ENCODE measurements around the gene CSNK1G1.

DNA sequence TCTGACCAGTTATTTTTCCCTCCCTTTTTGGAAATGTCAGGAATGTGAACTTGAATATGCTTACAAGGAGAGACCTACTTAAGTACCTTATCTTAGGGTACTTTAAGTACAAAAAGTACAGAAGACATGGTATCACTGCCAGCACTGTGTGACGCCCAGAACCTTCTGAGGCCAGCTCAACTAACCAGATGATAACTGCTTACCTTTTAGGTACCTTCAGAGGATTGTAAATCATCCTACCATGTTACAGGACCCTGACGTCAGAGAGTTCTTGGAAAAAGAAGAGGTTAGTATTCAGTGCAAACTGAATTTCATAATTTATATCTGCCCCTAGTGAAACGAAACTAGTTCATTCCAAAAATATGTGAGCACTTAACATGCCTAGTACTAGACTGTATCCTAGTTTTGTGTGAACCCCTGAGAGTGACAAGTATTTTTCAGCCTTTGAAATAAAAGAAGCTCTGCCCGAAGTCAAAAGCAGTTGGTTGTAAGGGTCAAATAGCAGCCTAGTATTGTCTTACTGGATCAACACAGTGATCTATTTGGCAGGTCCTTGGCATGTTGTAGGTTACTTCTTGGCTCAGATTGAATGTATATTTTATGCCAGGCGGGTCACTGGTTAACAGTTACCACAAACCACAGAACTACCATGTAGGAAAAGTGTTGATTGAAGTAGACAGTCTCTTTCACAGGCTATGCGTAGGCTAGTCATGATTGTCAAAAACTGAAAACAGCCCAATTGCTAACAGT lies 228.3 kb downstream of the CSNK1G1 start:
- TF ChIP-seq, protein P1, sequence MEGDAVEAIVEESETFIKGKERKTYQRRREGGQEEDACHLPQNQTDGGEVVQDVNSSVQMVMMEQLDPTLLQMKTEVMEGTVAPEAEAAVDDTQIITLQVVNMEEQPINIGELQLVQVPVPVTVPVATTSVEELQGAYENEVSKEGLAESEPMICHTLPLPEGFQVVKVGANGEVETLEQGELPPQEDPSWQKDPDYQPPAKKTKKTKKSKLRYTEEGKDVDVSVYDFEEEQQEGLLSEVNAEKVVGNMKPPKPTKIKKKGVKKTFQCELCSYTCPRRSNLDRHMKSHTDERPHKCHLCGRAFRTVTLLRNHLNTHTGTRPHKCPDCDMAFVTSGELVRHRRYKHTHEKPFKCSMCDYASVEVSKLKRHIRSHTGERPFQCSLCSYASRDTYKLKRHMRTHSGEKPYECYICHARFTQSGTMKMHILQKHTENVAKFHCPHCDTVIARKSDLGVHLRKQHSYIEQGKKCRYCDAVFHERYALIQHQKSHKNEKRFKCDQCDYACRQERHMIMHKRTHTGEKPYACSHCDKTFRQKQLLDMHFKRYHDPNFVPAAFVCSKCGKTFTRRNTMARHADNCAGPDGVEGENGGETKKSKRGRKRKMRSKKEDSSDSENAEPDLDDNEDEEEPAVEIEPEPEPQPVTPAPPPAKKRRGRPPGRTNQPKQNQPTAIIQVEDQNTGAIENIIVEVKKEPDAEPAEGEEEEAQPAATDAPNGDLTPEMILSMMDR (conservative IDR thresholded peaks at IDR 0.05) = no peak
- no peak for TF ChIP-seq ZFX (IDR thresholded peaks at IDR 0.05)
